ENCODE results near the gene RPL37A. TPM values are rescaled to one million over a fixed set of nuclear protein-coding genes. Genes with fewer than 3 reads are reported as not detected.

The RPL37A gene
- total RNA-seq, 1 donor from 2014 or later, result 1,730 TPM

DNA sequence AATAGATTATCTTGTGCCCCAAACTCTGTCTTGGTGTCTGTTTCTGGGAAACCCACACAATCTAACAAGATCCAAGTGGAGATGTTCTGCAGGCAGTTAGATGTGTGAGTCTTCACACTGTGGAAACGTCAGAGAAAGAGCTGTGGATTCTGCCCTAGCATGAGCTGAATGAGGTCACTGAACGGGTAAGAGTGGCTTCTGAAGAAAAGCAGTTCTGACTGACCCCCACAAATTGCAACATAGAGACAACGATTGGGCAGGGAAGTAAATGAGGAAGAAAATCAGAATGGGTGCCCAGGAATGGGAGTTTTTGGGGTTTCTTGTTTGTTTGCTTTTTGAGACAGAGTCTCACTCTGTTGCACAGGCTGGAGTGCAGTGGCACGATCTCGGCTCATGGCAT, 12.9 kb upstream of the RPL37A start:
- H3K4me1 Mint-ChIP-seq, result no peaks in the 10 kb centered on the region
- no peak for DNase-seq (ENCODE audit: low spot score)
- Histone ChIP-seq H3K4me1 (no peaks in the 10 kb centered on the region), H3K4me2 (no peak overlapping the region), H3K9me3 (ENCODE audit: low read depth) (no peaks in the 10 kb centered on the region), H3K9ac (no peak overlapping the region), H2AFZ (replicated peaks) (no peak overlapping the region), H4K20me1 (ENCODE audit: low read depth) (no peaks in the 10 kb centered on the region), H3K27me3 (no peaks in the 10 kb centered on the region), H3K4me3 (no peak overlapping the region), H3K27ac (no peak overlapping the region), H3K36me3 (no peaks in the 10 kb centered on the region), H3K79me2 (ENCODE audit: low read depth) (no peaks in the 10 kb centered on the region), H3F3A (ENCODE audit: low read depth) (peaks cover 4% of the 10 kb centered on the region)
- H3K27me3 Mint-ChIP-seq (ENCODE audit: insufficient read depth, low read depth), result no peaks in the 10 kb centered on the region
- peaks cover 12% of the 10 kb centered on the region for H3K36me3 Mint-ChIP-seq
- TF ChIP-seq EZH2phosphoT487 (IDR thresholded peaks at IDR 0.05) (no peak), EZH2 (IDR thresholded peaks at IDR 0.05) (no peak), CTCF (IDR thresholded peaks at IDR 0.05) (no peak)
- peak overlapping the region; percentile 30 for H3K4me3 Mint-ChIP-seq
- H3K9me3 Mint-ChIP-seq, result no peaks in the 10 kb centered on the region
- no peak overlapping the region for H3K27ac Mint-ChIP-seq

- Histone ChIP-seq H3K4me1 (no peaks in the 10 kb centered on the region), H2AFZ (replicated peaks) (no peak overlapping the region), H3K27me3 (no peaks in the 10 kb centered on the region), H3K4me3 (no peak overlapping the region), H3K4me2 (no peak overlapping the region), H3K9me3 (ENCODE audit: low read depth) (no peaks in the 10 kb centered on the region), H3K79me2 (ENCODE audit: low read depth) (no peaks in the 10 kb centered on the region), H3F3A (ENCODE audit: low read depth) (peaks cover 4% of the 10 kb centered on the region), H3K9ac (no peak overlapping the region), H4K20me1 (ENCODE audit: low read depth) (no peaks in the 10 kb centered on the region), H3K27ac (no peak overlapping the region), H3K36me3 (no peaks in the 10 kb centered on the region)
- Mint-ChIP-seq H3K4me3 (no peak overlapping the region), H3K4me1 (no peaks in the 10 kb centered on the region), H3K9me3 (no peaks in the 10 kb centered on the region), H3K36me3 (peaks cover 10% of the 10 kb centered on the region), H3K27me3 (ENCODE audit: insufficient read depth, low read depth) (peaks cover 2% of the 10 kb centered on the region), H3K27ac (no peak overlapping the region)
- no peak for DNase-seq (ENCODE audit: low spot score)
- no peak for TF ChIP-seq EZH2phosphoT487 (IDR thresholded peaks at IDR 0.05)
- no peak for TF ChIP-seq CTCF (IDR thresholded peaks at IDR 0.05)
- no peak for TF ChIP-seq EZH2 (IDR thresholded peaks at IDR 0.05)
Measured at GRCh38 chr2:216486271-216486670, 12.4 kb upstream of the RPL37A start.

DNA sequence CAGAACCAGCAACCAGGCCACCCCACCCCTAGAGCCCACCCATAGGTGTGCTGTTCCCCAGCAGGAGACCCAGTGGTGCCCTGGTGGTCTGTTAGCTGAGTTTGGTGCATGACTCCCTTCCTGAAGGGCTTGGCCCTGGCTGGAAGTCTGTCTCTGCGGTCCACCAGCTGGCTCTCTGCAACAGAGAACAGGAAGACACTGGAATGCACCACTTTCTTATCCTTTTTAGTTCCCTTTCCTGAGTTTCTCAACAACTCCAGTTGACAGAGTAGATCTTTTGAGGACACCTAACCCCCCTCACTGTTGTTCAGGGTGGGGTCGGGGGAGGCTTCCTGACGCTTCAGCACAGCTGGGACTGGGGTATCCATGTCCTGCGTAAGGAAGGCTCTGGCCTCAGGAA, 11.9 kb upstream of the RPL37A start:
- TF ChIP-seq EZH2phosphoT487 (IDR thresholded peaks at IDR 0.05) (no peak), CTCF (IDR thresholded peaks at IDR 0.05) (no peak), EZH2 (IDR thresholded peaks at IDR 0.05) (no peak)
- Histone ChIP-seq H2AFZ (replicated peaks) (no peak overlapping the region), H3K9ac (no peak overlapping the region), H3K27me3 (no peaks in the 10 kb centered on the region), H4K20me1 (ENCODE audit: low read depth) (no peaks in the 10 kb centered on the region), H3K4me3 (no peak overlapping the region), H3K27ac (no peak overlapping the region), H3K9me3 (ENCODE audit: low read depth) (no peaks in the 10 kb centered on the region), H3K36me3 (no peaks in the 10 kb centered on the region), H3K4me1 (peaks cover 2% of the 10 kb centered on the region), H3F3A (ENCODE audit: low read depth) (peaks cover 4% of the 10 kb centered on the region), H3K79me2 (ENCODE audit: low read depth) (no peaks in the 10 kb centered on the region), H3K4me2 (no peak overlapping the region)
- DNase-seq (ENCODE audit: low spot score), result no peak
- no peaks in the 10 kb centered on the region for H3K9me3 Mint-ChIP-seq
- no peaks in the 10 kb centered on the region for H3K4me1 Mint-ChIP-seq
- H3K27ac Mint-ChIP-seq, result no peak overlapping the region
- H3K4me3 Mint-ChIP-seq, result no peak overlapping the region
- H3K36me3 Mint-ChIP-seq, result peaks cover 9% of the 10 kb centered on the region
- H3K27me3 Mint-ChIP-seq (ENCODE audit: insufficient read depth, low read depth), result peaks cover 2% of the 10 kb centered on the region
